ENCODE measurements around the gene TUBB1. TPM values are rescaled to one million over a fixed set of nuclear protein-coding genes. Genes with fewer than 3 reads are reported as not detected.

Gene TUBB1
- total and polyA plus RNA-seq, 7 experiments from 2014 or later, result 0.14 to 9.5 (median 0.60) TPM; not detected in 3

- ChIA-PET POLR2A (interaction anchor here (0.6 to 3.4 kb wide), 3 partner anchors 9 to 15 kb away, joined by 3 to 18 read pairs (median 4); partner anchors contain the start of gene ATP5F1E), CTCF (interaction anchor here (0.6 kb wide), 1 partner anchor 32 kb away, joined by 3 read pairs; no protein-coding TSS in a partner anchor)
- H3K27ac Mint-ChIP-seq, result peak overlapping the region in 1 of 9 donors; percentile 35
- Histone ChIP-seq H3K27ac (ENCODE audit: low read depth, low read length) (no peak overlapping the region), H3K9me3 (ENCODE audit: control insufficient read depth in 2 of 3, low read length in 3 of 3) (no peaks in the 10 kb centered on the region), H3K36me3 (ENCODE audit: control insufficient read depth in 2 of 3, insufficient read depth in 3 of 3, low read length in 3 of 3) (peaks cover 8 to 49% (median 22%) of the 10 kb centered on the region in 3 experiments), H3K4me1 (ENCODE audit: control insufficient read depth in 2 of 2, insufficient read depth in 2 of 2, low read length in 2 of 2) (peaks cover 5 to 12% of the 10 kb centered on the region in 2 donors), H3K4me3 (ENCODE audit: low read length) (no peak overlapping the region), H3K27me3 (ENCODE audit: control insufficient read depth in 2 of 2, insufficient read depth in 2 of 2, low read length in 2 of 2) (no peaks in the 10 kb centered on the region)
- no peak overlapping the region for H3K4me3 Mint-ChIP-seq
- intact Hi-C loops (cut with micrococcal nuclease), result no loop called here
- H3K27me3 Mint-ChIP-seq, result no peaks in the 10 kb centered on the region
- DNase-seq (no peak), ATAC-seq (no peak)
- H3K9me3 Mint-ChIP-seq, result no peaks in the 10 kb centered on the region
- H3K36me3 Mint-ChIP-seq, result peaks cover 13 to 38% (median 20%) of the 10 kb centered on the region in 5 donors
- peaks cover 26 to 41% (median 33%) of the 10 kb centered on the region in 7 donors for H3K4me1 Mint-ChIP-seq
Observed at GRCh38 chr20:59022754-59023153, 3.5 kb downstream of the TUBB1 start.

- no peak overlapping the region for H3K27ac Mint-ChIP-seq
- intact Hi-C loops (cut with micrococcal nuclease), result no loop called here
- H3K27me3 ChIP-seq (ENCODE audit: control insufficient read depth in 2 of 2, insufficient read depth in 2 of 2, low read length in 2 of 2), result no peaks in the 10 kb centered on the region
Observed at GRCh38 chr20:59023616-59024015, 4.4 kb downstream of the TUBB1 start.

GRCh38 chr20:59024111-59024530 lies 4.9 kb downstream of the TUBB1 start:
- H3K27me3 ChIP-seq (ENCODE audit: control insufficient read depth in 2 of 2, insufficient read depth in 2 of 2, low read length in 2 of 2), result no peaks in the 10 kb centered on the region
- peaks cover 13 to 60% (median 23%) of the 10 kb centered on the region in 3 experiments for H3K36me3 ChIP-seq (ENCODE audit: control insufficient read depth in 2 of 3, insufficient read depth in 3 of 3, low read length in 3 of 3)
- DNase-seq (no peak), ATAC-seq (no peak)
- intact Hi-C loops (cut with micrococcal nuclease), result no loop called here
- H3K4me1 ChIP-seq (ENCODE audit: control insufficient read depth in 2 of 2, insufficient read depth in 2 of 2, low read length in 2 of 2), result peaks cover 16 to 24% of the 10 kb centered on the region in 2 donors
- Mint-ChIP-seq H3K9me3 (no peaks in the 10 kb centered on the region), H3K36me3 (peaks cover 13 to 48% (median 27%) of the 10 kb centered on the region in 5 donors), H3K27me3 (no peaks in the 10 kb centered on the region), H3K27ac (peak overlapping the region in 1 of 9 donors; percentile 51), H3K4me1 (peaks cover 36 to 55% (median 45%) of the 10 kb centered on the region in 7 donors), H3K4me3 (no peak overlapping the region)
- CTCF ChIA-PET, result interaction anchor here (1.2 kb wide), 1 partner anchor 153 kb away, joined by 3 read pairs; no protein-coding TSS in a partner anchor
- no peaks in the 10 kb centered on the region for H3K9me3 ChIP-seq (ENCODE audit: control insufficient read depth in 2 of 3, low read length in 3 of 3)
- no peak overlapping the region for H3K4me3 ChIP-seq (ENCODE audit: low read length)
- POLR2A ChIA-PET, result interaction anchor here (3.4 kb wide), 1 partner anchor 8 kb away, joined by 18 read pairs; the partner anchor contains the start of gene ATP5F1E
- H3K27ac ChIP-seq (ENCODE audit: low read depth, low read length), result no peak overlapping the region

More at GRCh38 chr20:59023616-59024015, 4.4 kb downstream of the TUBB1 start:
- DNase-seq (no peak), ATAC-seq (no peak)
- ChIA-PET CTCF (no interaction called here), POLR2A (interaction anchor here (3.4 kb wide), 1 partner anchor 9 kb away, joined by 18 read pairs; the partner anchor contains the start of gene ATP5F1E)
- Mint-ChIP-seq H3K4me1 (peaks cover 33 to 50% (median 40%) of the 10 kb centered on the region in 7 donors), H3K4me3 (no peak overlapping the region), H3K9me3 (no peaks in the 10 kb centered on the region), H3K36me3 (peaks cover 13 to 43% (median 22%) of the 10 kb centered on the region in 5 donors), H3K27me3 (no peaks in the 10 kb centered on the region)
- no peak overlapping the region for H3K27ac ChIP-seq (ENCODE audit: low read depth, low read length)
- H3K36me3 ChIP-seq (ENCODE audit: control insufficient read depth in 2 of 3, insufficient read depth in 3 of 3, low read length in 3 of 3), result peaks cover 13 to 56% (median 23%) of the 10 kb centered on the region in 3 experiments
- H3K4me1 ChIP-seq (ENCODE audit: control insufficient read depth in 2 of 2, insufficient read depth in 2 of 2, low read length in 2 of 2), result peaks cover 11 to 19% of the 10 kb centered on the region in 2 donors
- H3K9me3 ChIP-seq (ENCODE audit: control insufficient read depth in 2 of 3, low read length in 3 of 3), result no peaks in the 10 kb centered on the region
- no peak overlapping the region for H3K4me3 ChIP-seq (ENCODE audit: low read length)

GRCh38 chr20:59025086-59025485 lies 5.9 kb downstream of the TUBB1 start:
- Mint-ChIP-seq H3K4me3 (no peak overlapping the region), H3K9me3 (no peaks in the 10 kb centered on the region), H3K36me3 (peaks cover 13 to 51% (median 34%) of the 10 kb centered on the region in 5 donors), H3K27me3 (no peaks in the 10 kb centered on the region), H3K27ac (peak overlapping the region in 2 of 9 donors; percentile 21 to 59), H3K4me1 (peaks cover 41 to 62% (median 52%) of the 10 kb centered on the region in 7 donors)
- intact Hi-C loops (cut with micrococcal nuclease), result no loop called here
- ChIA-PET POLR2A (interaction anchor here (1.3 kb wide), 1 partner anchor 9 kb away, joined by 4 read pairs; no protein-coding TSS in a partner anchor), CTCF (interaction anchor here (0.5 to 1.2 kb wide), 2 partner anchors 17 to 154 kb away, joined by 3 to 4 read pairs; no protein-coding TSS in a partner anchor)
- no peak for ATAC-seq
- DNase-seq, result no peak
- Histone ChIP-seq H3K36me3 (ENCODE audit: control insufficient read depth in 2 of 3, insufficient read depth in 3 of 3, low read length in 3 of 3) (peaks cover 19 to 70% (median 28%) of the 10 kb centered on the region in 3 experiments), H3K27me3 (ENCODE audit: control insufficient read depth in 2 of 2, insufficient read depth in 2 of 2, low read length in 2 of 2) (no peaks in the 10 kb centered on the region), H3K4me1 (ENCODE audit: control insufficient read depth in 2 of 2, insufficient read depth in 2 of 2, low read length in 2 of 2) (peaks cover 25 to 34% of the 10 kb centered on the region in 2 donors), H3K9me3 (ENCODE audit: control insufficient read depth in 2 of 3, low read length in 3 of 3) (no peaks in the 10 kb centered on the region), H3K4me3 (ENCODE audit: low read length) (no peak overlapping the region), H3K27ac (ENCODE audit: low read depth, low read length) (no peak overlapping the region)

- Mint-ChIP-seq H3K4me3 (no peak overlapping the region), H3K9me3 (no peaks in the 10 kb centered on the region), H3K36me3 (peaks cover 13 to 54% (median 38%) of the 10 kb centered on the region in 5 donors), H3K27ac (peak overlapping the region in 1 of 9 donors; percentile 21), H3K27me3 (no peaks in the 10 kb centered on the region), H3K4me1 (peaks cover 45 to 66% (median 57%) of the 10 kb centered on the region in 7 donors)
- ChIA-PET CTCF (no interaction called here), POLR2A (interaction anchor here (1.3 kb wide), 1 partner anchor 9 kb away, joined by 4 read pairs; no protein-coding TSS in a partner anchor)
- peaks cover 29 to 38% of the 10 kb centered on the region in 2 donors for H3K4me1 ChIP-seq (ENCODE audit: control insufficient read depth in 2 of 2, insufficient read depth in 2 of 2, low read length in 2 of 2)
- ATAC-seq, result no peak
- intact Hi-C loops (cut with micrococcal nuclease), result no loop called here
- H3K27ac ChIP-seq (ENCODE audit: low read depth, low read length), result no peak overlapping the region
- no peaks in the 10 kb centered on the region for H3K9me3 ChIP-seq (ENCODE audit: control insufficient read depth in 2 of 3, low read length in 3 of 3)
- H3K36me3 ChIP-seq (ENCODE audit: control insufficient read depth in 2 of 3, insufficient read depth in 3 of 3, low read length in 3 of 3), result peaks cover 19 to 72% (median 32%) of the 10 kb centered on the region in 3 experiments
- no peak overlapping the region for H3K4me3 ChIP-seq (ENCODE audit: low read length)
- DNase-seq, result no peak
- H3K27me3 ChIP-seq (ENCODE audit: control insufficient read depth in 2 of 2, insufficient read depth in 2 of 2, low read length in 2 of 2), result no peaks in the 10 kb centered on the region
Observed at GRCh38 chr20:59025511-59025910, 6.3 kb downstream of the TUBB1 start.

- no peaks in the 10 kb centered on the region for H3K27me3 ChIP-seq (ENCODE audit: control insufficient read depth in 2 of 2, insufficient read depth in 2 of 2, low read length in 2 of 2)
- no peaks in the 10 kb centered on the region for H3K27me3 Mint-ChIP-seq
- no peaks in the 10 kb centered on the region for H3K9me3 Mint-ChIP-seq
- peaks cover 13 to 51% (median 42%) of the 10 kb centered on the region in 5 donors for H3K36me3 Mint-ChIP-seq
- H3K4me3 ChIP-seq (ENCODE audit: low read length), result no peak overlapping the region
- DNase-seq (no peak), ATAC-seq (no peak)
- H3K4me3 Mint-ChIP-seq, result peak overlapping the region in 7 of 10 donors; percentile 3 to 64 (median 20)
- H3K4me1 Mint-ChIP-seq, result peaks cover 52 to 75% (median 63%) of the 10 kb centered on the region in 7 donors
- CTCF ChIA-PET, result no interaction called here
- intact Hi-C loops (cut with micrococcal nuclease), result no loop called here
- H3K4me1 ChIP-seq (ENCODE audit: control insufficient read depth in 2 of 2, insufficient read depth in 2 of 2, low read length in 2 of 2), result peaks cover 38 to 46% of the 10 kb centered on the region in 2 donors
- H3K9me3 ChIP-seq (ENCODE audit: control insufficient read depth in 2 of 3, low read length in 3 of 3), result no peaks in the 10 kb centered on the region
- H3K27ac Mint-ChIP-seq, result peak overlapping the region in 7 of 9 donors; percentile 4 to 65 (median 43)
- POLR2A ChIA-PET, result interaction anchor here (0.9 kb wide), 1 partner anchor 137 kb away, joined by 3 read pairs; no protein-coding TSS in a partner anchor
- H3K27ac ChIP-seq (ENCODE audit: low read depth, low read length), result peak overlapping the region; percentile 27
- peaks cover 19 to 72% (median 32%) of the 10 kb centered on the region in 3 experiments for H3K36me3 ChIP-seq (ENCODE audit: control insufficient read depth in 2 of 3, insufficient read depth in 3 of 3, low read length in 3 of 3)
Observed at GRCh38 chr20:59026904-59027740, 7.9 kb downstream of the TUBB1 start.
